ENCODE results near the gene RBPJL.

RBPJL gene

DNA sequence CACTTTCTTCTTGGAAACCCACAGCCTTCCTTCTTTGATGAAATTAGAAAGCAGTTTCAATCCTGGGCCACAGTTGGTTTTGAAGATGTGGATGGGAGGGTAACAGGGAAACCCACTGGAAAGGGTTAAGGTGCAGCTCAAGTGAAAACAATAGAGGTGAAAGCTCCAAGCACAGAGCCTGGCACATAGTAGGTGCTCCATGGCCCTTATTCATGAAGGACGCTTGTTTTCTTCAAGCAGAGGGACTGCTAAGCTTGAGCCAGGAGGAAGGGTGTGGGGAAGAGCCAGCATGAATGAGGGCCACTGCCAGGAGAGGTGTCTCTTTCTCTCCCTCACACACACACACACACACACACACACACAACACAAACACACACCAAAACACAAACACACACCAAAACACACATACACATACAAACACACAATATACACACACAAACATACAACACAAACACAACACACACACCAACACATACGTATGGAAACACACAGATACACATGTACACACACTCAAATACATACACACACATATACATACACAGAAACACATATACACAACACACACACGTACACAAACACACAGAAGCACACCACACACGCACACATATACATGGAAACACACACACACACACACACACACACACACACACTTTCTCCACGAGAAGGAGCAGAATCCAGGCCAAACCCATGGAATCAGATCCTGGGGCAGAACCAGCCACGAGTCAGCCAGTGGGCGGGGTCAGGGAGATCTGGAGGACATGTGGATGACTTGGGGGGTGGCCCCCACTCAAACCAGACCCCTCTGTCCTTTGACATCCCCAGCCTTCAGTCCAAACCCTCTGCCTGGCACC, 23.7 kb upstream of the RBPJL start:
- TF ChIP-seq, protein P1, sequence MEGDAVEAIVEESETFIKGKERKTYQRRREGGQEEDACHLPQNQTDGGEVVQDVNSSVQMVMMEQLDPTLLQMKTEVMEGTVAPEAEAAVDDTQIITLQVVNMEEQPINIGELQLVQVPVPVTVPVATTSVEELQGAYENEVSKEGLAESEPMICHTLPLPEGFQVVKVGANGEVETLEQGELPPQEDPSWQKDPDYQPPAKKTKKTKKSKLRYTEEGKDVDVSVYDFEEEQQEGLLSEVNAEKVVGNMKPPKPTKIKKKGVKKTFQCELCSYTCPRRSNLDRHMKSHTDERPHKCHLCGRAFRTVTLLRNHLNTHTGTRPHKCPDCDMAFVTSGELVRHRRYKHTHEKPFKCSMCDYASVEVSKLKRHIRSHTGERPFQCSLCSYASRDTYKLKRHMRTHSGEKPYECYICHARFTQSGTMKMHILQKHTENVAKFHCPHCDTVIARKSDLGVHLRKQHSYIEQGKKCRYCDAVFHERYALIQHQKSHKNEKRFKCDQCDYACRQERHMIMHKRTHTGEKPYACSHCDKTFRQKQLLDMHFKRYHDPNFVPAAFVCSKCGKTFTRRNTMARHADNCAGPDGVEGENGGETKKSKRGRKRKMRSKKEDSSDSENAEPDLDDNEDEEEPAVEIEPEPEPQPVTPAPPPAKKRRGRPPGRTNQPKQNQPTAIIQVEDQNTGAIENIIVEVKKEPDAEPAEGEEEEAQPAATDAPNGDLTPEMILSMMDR (conservative IDR thresholded peaks at IDR 0.05; ENCODE audit: low read depth, low read length): no peak
- no peaks in the 10 kb centered on the region for H3K36me3 ChIP-seq (ENCODE audit: insufficient read depth)
- no peaks in the 10 kb centered on the region for H3K27me3 ChIP-seq (ENCODE audit: insufficient read depth, low read depth)
- no peak overlapping the region for H3K4me2 ChIP-seq
- H2AFZ ChIP-seq (ENCODE audit: low read depth): no peak overlapping the region
- H3K4me1 ChIP-seq (ENCODE audit: low read depth, poor library complexity, severe bottlenecking): no peaks in the 10 kb centered on the region
- H3K79me2 ChIP-seq (ENCODE audit: insufficient read depth, low read depth): no peaks in the 10 kb centered on the region
- H3K4me3 ChIP-seq (IDR thresholded peaks at IDR 0.05; ENCODE audit: insufficient read depth, low read depth, low read length): no peak overlapping the region
- no peak overlapping the region for H3K9ac ChIP-seq
- no peak overlapping the region for H3K27ac ChIP-seq
- H4K20me1 ChIP-seq (ENCODE audit: insufficient read depth): no peaks in the 10 kb centered on the region

DNA sequence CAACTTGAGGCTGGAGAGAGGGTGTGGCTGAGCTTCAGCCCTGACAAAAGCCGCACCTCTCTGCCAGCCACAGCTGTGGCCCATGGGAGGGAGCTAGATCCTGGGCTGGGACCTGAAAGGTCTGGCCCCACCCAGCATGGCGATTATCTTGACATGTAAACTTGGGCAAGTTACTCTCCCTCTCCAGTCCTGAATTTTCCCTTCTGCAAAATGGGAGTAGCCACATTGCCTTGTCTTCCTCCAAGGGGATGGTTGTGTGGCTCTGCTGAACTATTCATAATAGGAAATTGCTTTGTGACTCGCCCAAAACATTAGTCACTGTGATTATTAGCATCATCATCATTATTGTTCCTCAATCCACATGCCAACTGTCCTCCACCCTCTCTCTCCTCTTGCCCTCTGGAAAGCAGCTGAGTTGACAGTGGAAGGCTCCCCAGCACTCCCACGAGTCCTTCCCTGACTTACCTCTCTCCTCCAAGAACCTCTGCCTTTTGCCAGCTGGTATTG, 23.0 kb upstream of the RBPJL start:
- no peak overlapping the region for H2AFZ ChIP-seq (ENCODE audit: low read depth)
- TF ChIP-seq, protein P1 (conservative IDR thresholded peaks at IDR 0.05; ENCODE audit: low read depth, low read length): no peak
- no peaks in the 10 kb centered on the region for H3K4me1 ChIP-seq (ENCODE audit: low read depth, poor library complexity, severe bottlenecking)
- H3K4me3 ChIP-seq (IDR thresholded peaks at IDR 0.05; ENCODE audit: insufficient read depth, low read depth, low read length): no peak overlapping the region
- no peak overlapping the region for H3K27ac ChIP-seq
- no peaks in the 10 kb centered on the region for H4K20me1 ChIP-seq (ENCODE audit: insufficient read depth)
- H3K27me3 ChIP-seq (ENCODE audit: insufficient read depth, low read depth): no peaks in the 10 kb centered on the region
- no peaks in the 10 kb centered on the region for H3K79me2 ChIP-seq (ENCODE audit: insufficient read depth, low read depth)
- H3K4me2 ChIP-seq: no peak overlapping the region
- H3K36me3 ChIP-seq (ENCODE audit: insufficient read depth): no peaks in the 10 kb centered on the region
- H3K9ac ChIP-seq: no peak overlapping the region

DNA sequence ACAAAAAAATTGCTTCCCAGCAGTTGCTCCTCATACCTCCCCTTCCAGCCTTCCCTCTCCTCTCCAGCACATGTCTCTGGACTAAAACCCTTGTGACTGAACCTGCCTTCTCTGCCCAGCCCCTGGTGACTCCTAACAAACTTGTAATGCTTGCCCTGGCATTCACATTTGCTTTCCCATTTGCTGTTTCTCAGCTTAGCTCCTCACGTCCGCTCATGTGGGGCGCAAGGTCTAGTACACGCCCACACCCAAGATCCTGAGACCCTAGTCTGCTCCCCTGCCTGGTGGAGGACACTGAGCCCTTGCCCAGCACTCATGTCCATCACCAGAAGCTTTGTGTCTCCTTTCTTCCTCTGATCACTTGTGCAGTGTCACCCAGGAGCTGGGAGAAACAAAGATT, 18.3 kb upstream of the RBPJL start:
- Histone ChIP-seq H3K36me3 (ENCODE audit: insufficient read depth) (no peaks in the 10 kb centered on the region), H3K4me2 (no peak overlapping the region), H3K9ac (no peak overlapping the region), H2AFZ (ENCODE audit: low read depth) (no peak overlapping the region), H3K27me3 (ENCODE audit: insufficient read depth, low read depth) (no peaks in the 10 kb centered on the region), H3K4me1 (ENCODE audit: low read depth, poor library complexity, severe bottlenecking) (peaks cover 35% of the 10 kb centered on the region), H4K20me1 (ENCODE audit: insufficient read depth) (no peaks in the 10 kb centered on the region), H3K4me3 (IDR thresholded peaks at IDR 0.05; ENCODE audit: insufficient read depth, low read depth, low read length) (no peak overlapping the region), H3K79me2 (ENCODE audit: insufficient read depth, low read depth) (no peaks in the 10 kb centered on the region), H3K27ac (no peak overlapping the region)
- TF ChIP-seq, protein P1 (conservative IDR thresholded peaks at IDR 0.05; ENCODE audit: low read depth, low read length): no peak

DNA sequence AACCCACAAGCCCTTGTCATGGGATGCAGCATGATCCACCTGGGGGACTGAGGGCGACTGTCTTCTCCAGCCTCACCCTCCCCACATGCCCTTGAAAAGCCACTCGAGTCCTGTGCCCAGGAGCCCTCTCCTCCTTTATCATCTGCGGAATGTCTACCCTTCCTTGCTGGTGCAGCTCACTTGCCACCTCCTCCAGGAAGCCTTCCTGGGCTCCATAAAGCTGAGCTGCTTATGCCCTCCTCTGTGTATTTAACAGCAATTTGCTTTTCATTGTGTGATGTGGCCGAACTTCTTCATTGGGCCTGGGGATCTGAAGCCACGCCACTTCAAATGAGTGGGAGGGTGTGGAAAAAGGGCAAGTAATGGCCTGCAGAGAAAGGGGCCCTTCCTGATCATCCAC, 17.8 kb upstream of the RBPJL start:
- H3K4me2 ChIP-seq: no peak overlapping the region
- no peak overlapping the region for H3K9ac ChIP-seq
- no peak overlapping the region for H3K27ac ChIP-seq
- no peaks in the 10 kb centered on the region for H3K27me3 ChIP-seq (ENCODE audit: insufficient read depth, low read depth)
- H3K4me1 ChIP-seq (ENCODE audit: low read depth, poor library complexity, severe bottlenecking): peaks cover 35% of the 10 kb centered on the region
- no peaks in the 10 kb centered on the region for H3K36me3 ChIP-seq (ENCODE audit: insufficient read depth)
- no peak overlapping the region for H2AFZ ChIP-seq (ENCODE audit: low read depth)
- no peak overlapping the region for H3K4me3 ChIP-seq (IDR thresholded peaks at IDR 0.05; ENCODE audit: insufficient read depth, low read depth, low read length)
- TF ChIP-seq, protein P1 (conservative IDR thresholded peaks at IDR 0.05; ENCODE audit: low read depth, low read length): no peak
- H3K79me2 ChIP-seq (ENCODE audit: insufficient read depth, low read depth): no peaks in the 10 kb centered on the region
- H4K20me1 ChIP-seq (ENCODE audit: insufficient read depth): no peaks in the 10 kb centered on the region

Measured in KMS-11 (cell line).